ENCODE data around the gene HLA-DOA. TPM values are rescaled to one million over a fixed set of nuclear protein-coding genes. Genes with fewer than 3 reads are reported as not detected.
A peak's percentile ranks its signal among the peaks of the same experiment; 100 is the strongest.

Gene HLA-DOA
- total and polyA plus RNA-seq, 7 donors: 0.36 to 1.5 (median 0.58) TPM

- Histone ChIP-seq H3K27me3 (ENCODE audit: insufficient read depth in 3 of 3, low read length in 2 of 3) (no peaks in the 10 kb centered on the region), H3K9me3 (no peaks in the 10 kb centered on the region), H3K4me1 (peaks cover 21% of the 10 kb centered on the region), H3K4me3 (peak overlapping the region; percentile 79), H3K36me3 (ENCODE audit: insufficient read depth in 1 of 2, low read depth in 1 of 2) (peaks cover 9 to 27% of the 10 kb centered on the region in 2 donors), H3K27ac (peak overlapping the region; percentile 100)
- intact Hi-C loops (cut with DNase I): loop anchor here (5.0 to 10.0 kb wide), 3 partner anchors 38 to 1155 kb away; partner anchors contain the start of genes HSD17B8 (in 1 of the 2), HSPA1A (in 1 of the 2), HSPA1L (in 1 of the 2) and RXRB (in 1 of the 2)
- 0% methylated on average over 18 to 19 of the region's 19 CpGs for WGBS, 3 donors
- peak; percentile 37 to 46 (median 46) for ATAC-seq
- DNase-seq: peak; percentile 78 to 88
- peak; percentile 38 for TF ChIP-seq CTCF (IDR thresholded peaks at IDR 0.05)
These were observed 39.5 kb downstream of the HLA-DOA start for GRCh38 chr6:32969685-32970412.

- WGBS, 3 donors: 0 to 1% (median 0%) methylated on average over 35 to 40 of the region's 40 CpGs
- Histone ChIP-seq H3K4me1 (peaks cover 21% of the 10 kb centered on the region), H3K27ac (peak overlapping the region; percentile 100), H3K4me3 (peak overlapping the region; percentile 79), H3K9me3 (no peaks in the 10 kb centered on the region), H3K27me3 (ENCODE audit: insufficient read depth in 3 of 3, low read length in 2 of 3) (no peaks in the 10 kb centered on the region), H3K36me3 (ENCODE audit: insufficient read depth in 1 of 2, low read depth in 1 of 2) (peaks cover 8 to 20% of the 10 kb centered on the region in 2 donors)
- intact Hi-C loops (cut with DNase I): loop anchor here in 1 of 2 donors (5.0 kb wide), 1 partner anchor 37 kb away; no protein-coding TSS in a partner anchor
- peak; percentile 21 to 50 (median 49) for ATAC-seq
- TF ChIP-seq CTCF (IDR thresholded peaks at IDR 0.05): no peak
- peak; percentile 72 to 88 for DNase-seq
These were observed 40.3 kb downstream of the HLA-DOA start for GRCh38 chr6:32968867-32969684.

GRCh38 chr6:32968093-32968866 lies 41.1 kb downstream of the HLA-DOA start, which contains the start of gene BRD2:
Gene BRD2 (plus strand): TSS chr6:32968594. CDS start chr6:32972899, 4,305 bp downstream.
- WGBS, 3 donors: 0 to 1% (median 0%) methylated on average over 48 to 62 of the region's 62 CpGs
- intact Hi-C loops (cut with DNase I): loop anchor here in 1 of 2 donors (5.0 kb wide), 1 partner anchor 36 kb away; no protein-coding TSS in a partner anchor
- ATAC-seq: peak; percentile 67 to 71 (median 70)

More at GRCh38 chr6:32968093-32968866, 41.1 kb downstream of the HLA-DOA start, which contains the start of gene BRD2:
- peak within 1 kb of the TSS; percentile 79 for H3K4me3 ChIP-seq
- peaks cover 5 to 12% of the 10 kb centered on the region in 2 donors for H3K36me3 ChIP-seq (ENCODE audit: insufficient read depth in 1 of 2, low read depth in 1 of 2)
- H3K4me1 ChIP-seq: peaks cover 21% of the 10 kb centered on the region
- no peaks in the 10 kb centered on the region for H3K27me3 ChIP-seq (ENCODE audit: insufficient read depth in 3 of 3, low read length in 2 of 3)
- peak; percentile 97 to 99 for DNase-seq
- no peak for TF ChIP-seq CTCF (IDR thresholded peaks at IDR 0.05)
- H3K27ac ChIP-seq: peak within 1 kb of the TSS; percentile 100
- H3K9me3 ChIP-seq: no peaks in the 10 kb centered on the region
